Activated naive CD4-positive, alpha-beta T cell treated with anti-CD3 and anti-CD28 coated beads, Interleukin-2, amount 10 ng/mL, durations not matched to agents 7 days and 5 days (primary cell): ENCODE results near the gene QSER1.
A peak's percentile ranks its signal among the peaks of the same experiment; 100 is the strongest.

Experiments
- CTCF ChIA-PET: fragments of 350-600 bp; sonication (Branson Sonifier 250); formaldehyde crosslinking; loops from one replicate; lab custom pipeline; 2021; ENCODE audit warnings: antibody characterized with exemption; lab: Charles Lee
- DNase-seq: peaks from one replicate; pipeline ENCODE4 v3.0.0-alpha.2; 2020
- H3K27ac Mint-ChIP-seq: one replicate; pipeline ENCODE4 v1.8.0; 2021; ENCODE audit warnings: mild to moderate bottlenecking, moderate library complexity, mixed read lengths
- H3K27me3 Mint-ChIP-seq: one replicate; pipeline ENCODE4 v1.8.0; 2021; ENCODE audit warnings: mild to moderate bottlenecking, mixed read lengths
- H3K36me3 Mint-ChIP-seq: one replicate; pipeline ENCODE4 v1.8.0; 2021; ENCODE audit warnings: mixed read lengths
- H3K4me1 Mint-ChIP-seq: one replicate; pipeline ENCODE4 v1.8.0; 2021; ENCODE audit warnings: mixed read lengths
- H3K4me3 Mint-ChIP-seq: one replicate; pipeline ENCODE4 v1.8.0; 2021; ENCODE audit warnings: mild to moderate bottlenecking, moderate library complexity, mixed read lengths
- H3K9me3 Mint-ChIP-seq: one replicate; pipeline ENCODE4 v1.8.0; 2021; ENCODE audit warnings: mixed read lengths

Gene QSER1

DNA sequence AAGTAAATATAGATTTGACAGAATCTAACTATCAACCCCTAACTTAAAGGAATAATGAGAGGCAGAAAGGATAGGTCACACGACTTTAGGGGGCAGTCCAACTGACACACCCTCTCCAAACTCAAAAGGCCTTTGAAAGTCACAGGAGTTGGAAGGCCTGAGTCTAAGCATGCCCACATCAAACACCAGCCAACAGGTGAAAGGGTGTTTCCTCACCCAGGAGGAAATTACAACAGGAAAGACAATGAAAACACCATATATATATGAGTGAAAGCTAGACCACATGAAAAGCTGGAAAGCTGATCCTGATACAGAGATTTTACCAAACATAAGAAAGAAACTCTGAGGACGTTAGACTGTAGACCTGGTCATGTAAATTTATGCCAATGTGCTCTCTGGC lies 112.6 kb downstream of the QSER1 start:
- Mint-ChIP-seq H3K36me3 (no peaks in the 10 kb centered on the region), H3K4me1 (peaks cover 28% of the 10 kb centered on the region), H3K4me3 (no peak overlapping the region), H3K9me3 (no peaks in the 10 kb centered on the region), H3K27ac (peak overlapping the region; percentile 16), H3K27me3 (peaks cover 70% of the 10 kb centered on the region)
- DNase-seq: peak; percentile 53
- CTCF ChIA-PET: no interaction called here

DNA sequence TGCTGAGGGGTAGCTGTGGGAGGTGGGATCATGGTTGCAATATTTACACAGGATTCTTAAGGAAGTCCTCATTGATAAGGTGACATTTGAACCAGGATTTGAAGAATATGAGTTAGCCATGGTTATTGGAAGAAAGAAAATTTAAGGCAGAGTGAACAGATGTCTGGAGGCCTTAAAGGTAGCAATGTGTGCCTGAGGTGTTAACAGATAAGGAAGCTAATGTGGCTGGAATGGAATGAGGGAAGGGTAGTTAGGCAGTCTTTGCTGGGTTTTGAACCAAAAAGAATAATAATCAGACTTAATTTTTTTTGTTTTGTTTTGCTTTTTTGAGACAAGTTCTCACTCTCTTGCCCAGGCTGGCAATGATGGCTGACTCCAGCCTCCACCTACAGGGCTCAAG lies 113.4 kb downstream of the QSER1 start:
- H3K27ac Mint-ChIP-seq: no peak overlapping the region
- peaks cover 31% of the 10 kb centered on the region for H3K4me1 Mint-ChIP-seq
- no peak for DNase-seq
- peaks cover 67% of the 10 kb centered on the region for H3K27me3 Mint-ChIP-seq
- no peaks in the 10 kb centered on the region for H3K9me3 Mint-ChIP-seq
- H3K4me3 Mint-ChIP-seq: no peak overlapping the region
- CTCF ChIA-PET: no interaction called here
- H3K36me3 Mint-ChIP-seq: no peaks in the 10 kb centered on the region

DNA sequence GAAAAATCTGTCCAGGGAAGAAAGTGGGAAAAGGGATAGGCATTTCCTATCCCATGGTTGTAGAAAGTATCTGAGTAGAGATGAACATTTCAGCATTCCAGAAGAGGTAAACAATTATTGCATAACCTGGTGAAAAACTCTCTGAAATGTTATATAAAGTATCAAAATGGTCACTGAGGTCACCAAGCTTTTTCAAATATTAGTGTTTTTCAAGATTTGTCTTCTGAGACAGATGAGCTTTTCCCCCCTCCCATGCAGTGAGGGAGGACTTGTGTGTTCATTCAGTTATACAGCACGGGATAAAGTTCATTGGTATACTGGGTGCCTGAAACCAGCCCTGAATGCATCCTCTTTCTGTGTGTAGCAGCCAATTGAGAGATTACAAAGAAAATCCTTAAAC lies 121.1 kb downstream of the QSER1 start:
- CTCF ChIA-PET: interaction anchor here (1.0 kb wide), 1 partner anchor 52 kb away, joined by 3 read pairs; no protein-coding TSS in a partner anchor
- H3K4me1 Mint-ChIP-seq: peaks cover 36% of the 10 kb centered on the region

DNA sequence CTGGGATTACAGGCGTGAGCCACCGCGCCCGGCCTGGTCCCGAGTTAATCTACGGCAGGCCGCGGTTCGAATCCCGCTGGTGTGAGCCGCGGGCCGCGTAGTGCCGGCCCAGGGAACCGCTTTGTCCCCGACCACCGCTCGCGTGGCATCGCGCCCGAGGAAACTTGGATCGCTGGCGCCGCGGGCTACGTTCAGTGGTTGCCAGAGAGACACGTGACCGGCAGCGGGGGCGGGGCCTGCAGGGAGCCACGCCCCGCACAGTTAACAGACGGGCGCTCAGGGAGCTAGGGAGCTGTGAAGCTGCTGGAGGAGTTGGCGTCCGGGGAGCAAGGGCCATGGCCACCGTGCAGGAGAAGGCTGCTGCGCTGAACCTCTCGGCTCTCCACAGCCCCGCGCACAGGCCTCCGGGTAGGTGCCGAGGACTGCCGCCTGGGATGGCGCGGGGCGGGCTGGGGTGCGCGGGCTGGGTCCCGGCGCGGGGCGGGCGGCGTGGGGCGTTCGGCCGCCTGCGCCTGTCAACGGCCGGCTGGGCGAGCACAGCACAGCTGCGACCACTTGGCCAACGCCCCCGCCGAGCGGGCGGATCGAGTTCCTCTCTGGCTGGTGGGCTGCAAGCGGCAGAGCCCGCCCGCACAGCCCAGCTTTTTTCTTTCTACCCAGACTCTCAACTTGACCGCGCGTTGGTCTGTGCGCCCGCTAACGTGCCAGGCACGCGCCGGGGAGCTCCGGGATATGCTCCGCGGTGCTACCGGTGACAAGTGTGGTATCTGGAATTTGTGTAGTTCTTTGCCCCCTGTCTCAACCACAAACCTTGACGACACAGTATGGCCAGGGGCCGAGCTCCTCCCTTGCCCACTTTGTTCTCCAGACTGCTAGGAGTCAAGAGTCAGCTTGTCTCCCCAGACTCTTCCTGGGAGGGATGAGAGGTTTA lies 123.3 kb downstream of the QSER1 start, which contains the start of gene DEPDC7:
Gene DEPDC7 (plus strand): TSS at position 258 of the 931 bp plus-strand sequence. CDS start 78 bp downstream, at position 336.
- Mint-ChIP-seq H3K4me3 (peak within 1 kb of the TSS; percentile 79), H3K4me1 (peaks cover 32% of the 10 kb centered on the region), H3K27ac (no peak within 1 kb of the TSS), H3K36me3 (peaks cover 3% of the 10 kb centered on the region), H3K9me3 (peaks cover 2% of the 10 kb centered on the region), H3K27me3 (peaks cover 61% of the 10 kb centered on the region)
- CTCF ChIA-PET: interaction anchor here (0.9 to 1.3 kb wide), 2 partner anchors 16 to 50 kb away, joined by 3 read pairs; no protein-coding TSS in a partner anchor
- DNase-seq: peak; percentile 82

More for the DNA sequence above, 121.1 kb downstream of the QSER1 start:
- H3K36me3 Mint-ChIP-seq: peaks cover 3% of the 10 kb centered on the region
- H3K9me3 Mint-ChIP-seq: peaks cover 2% of the 10 kb centered on the region
- peaks cover 68% of the 10 kb centered on the region for H3K27me3 Mint-ChIP-seq
- H3K4me3 Mint-ChIP-seq: no peak overlapping the region
- H3K27ac Mint-ChIP-seq: no peak overlapping the region
- DNase-seq: no peak

DNA sequence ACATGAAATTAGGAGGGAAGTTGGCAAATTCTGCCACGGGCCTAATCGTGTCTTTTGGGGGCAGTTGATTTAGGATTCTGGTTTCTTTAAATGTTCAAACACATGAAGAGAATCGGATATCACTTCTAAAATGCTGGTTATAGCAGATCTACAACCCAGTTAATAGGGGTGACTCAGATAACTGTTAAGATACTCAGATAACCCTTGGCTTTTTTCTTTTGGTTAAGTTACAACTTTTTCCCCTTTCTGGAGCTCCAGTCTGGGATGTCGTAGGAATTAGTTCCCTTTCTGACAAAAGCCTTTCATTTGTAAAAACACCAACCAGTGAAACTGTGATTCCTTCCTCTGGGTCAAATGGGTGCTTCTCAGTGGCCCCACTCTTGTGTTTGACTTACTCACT lies 124.0 kb downstream of the QSER1 start:
- Mint-ChIP-seq H3K36me3 (peaks cover 3% of the 10 kb centered on the region), H3K4me3 (peak overlapping the region; percentile 65), H3K27ac (no peak overlapping the region), H3K27me3 (peaks cover 58% of the 10 kb centered on the region), H3K4me1 (peaks cover 26% of the 10 kb centered on the region), H3K9me3 (peaks cover 2% of the 10 kb centered on the region)
- DNase-seq: no peak
- CTCF ChIA-PET: interaction anchor here (1.3 kb wide), 1 partner anchor 16 kb away, joined by 3 read pairs; no protein-coding TSS in a partner anchor

DNA sequence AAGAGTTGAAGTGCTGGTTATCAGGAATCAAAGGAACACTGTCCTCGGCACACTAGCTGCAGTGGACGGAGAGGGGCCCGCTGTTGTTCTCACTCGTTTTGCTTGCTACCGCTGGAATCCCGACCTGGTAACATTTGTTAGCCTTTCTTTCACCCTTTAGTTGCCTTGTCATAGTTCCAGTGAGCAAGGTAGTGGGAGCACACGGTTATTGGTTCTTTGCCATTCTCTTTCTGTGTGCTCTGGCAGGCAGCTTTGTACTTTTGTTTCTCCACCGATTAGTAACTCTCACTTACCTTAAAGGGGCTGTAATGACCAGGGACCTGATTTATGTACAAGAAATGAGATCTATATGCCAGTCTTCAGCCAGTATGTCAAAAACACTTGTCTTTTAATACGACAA lies 124.9 kb downstream of the QSER1 start:
- Mint-ChIP-seq H3K36me3 (peaks cover 3% of the 10 kb centered on the region), H3K27ac (no peak overlapping the region), H3K4me3 (no peak overlapping the region), H3K27me3 (peaks cover 58% of the 10 kb centered on the region), H3K4me1 (peaks cover 20% of the 10 kb centered on the region), H3K9me3 (peaks cover 2% of the 10 kb centered on the region)
- no peak for DNase-seq
- CTCF ChIA-PET: no interaction called here

DNA sequence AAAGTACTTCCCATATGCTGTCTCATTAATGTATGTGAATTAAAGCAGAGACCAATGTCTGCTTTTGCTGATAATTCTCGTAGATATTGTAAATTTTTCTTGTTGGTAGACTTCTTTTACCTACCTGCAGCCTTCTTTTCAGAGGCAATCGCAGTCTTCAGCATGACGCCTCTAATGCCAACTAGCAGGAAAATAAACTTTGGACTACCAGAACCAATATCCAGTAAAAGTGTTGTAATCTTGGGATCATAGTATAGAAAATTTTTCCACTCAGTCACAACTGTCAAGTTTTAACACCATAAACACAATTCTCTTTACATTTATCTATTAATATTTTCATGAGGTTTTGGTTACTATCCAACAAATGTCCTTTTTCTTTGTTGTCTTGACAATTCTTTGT lies 125.4 kb downstream of the QSER1 start:
- H3K4me3 Mint-ChIP-seq: no peak overlapping the region

DNA sequence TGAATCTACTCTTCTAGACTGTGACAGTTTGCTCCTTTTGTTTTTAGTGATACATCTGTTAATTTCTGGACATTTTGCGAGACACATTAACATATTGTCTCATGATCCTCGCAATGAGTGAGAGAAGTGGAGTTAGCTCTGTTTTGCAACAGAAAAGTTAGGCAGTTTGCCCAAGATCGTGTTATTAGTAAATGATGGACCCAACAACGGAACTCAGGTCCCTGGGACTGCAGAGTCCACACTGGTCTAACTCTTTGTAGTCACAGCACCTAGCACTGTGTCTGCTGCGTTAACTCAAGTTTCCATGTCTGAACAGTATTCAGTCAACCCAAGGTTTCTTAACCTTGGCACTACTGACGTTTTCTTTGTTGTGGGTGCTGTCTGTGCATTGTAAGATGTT lies 126.2 kb downstream of the QSER1 start:
- no peak overlapping the region for H3K4me3 Mint-ChIP-seq
- no peak for DNase-seq
- no peak overlapping the region for H3K27ac Mint-ChIP-seq
- H3K9me3 Mint-ChIP-seq: no peaks in the 10 kb centered on the region
- peaks cover 52% of the 10 kb centered on the region for H3K27me3 Mint-ChIP-seq
- peaks cover 1% of the 10 kb centered on the region for H3K36me3 Mint-ChIP-seq
- peaks cover 14% of the 10 kb centered on the region for H3K4me1 Mint-ChIP-seq
- CTCF ChIA-PET: interaction anchor here (0.7 kb wide), 1 partner anchor 8 kb away, joined by 3 read pairs; no protein-coding TSS in a partner anchor

More for the DNA sequence above, 125.4 kb downstream of the QSER1 start:
- H3K4me1 Mint-ChIP-seq: peaks cover 15% of the 10 kb centered on the region
- H3K36me3 Mint-ChIP-seq: peaks cover 3% of the 10 kb centered on the region
- CTCF ChIA-PET: no interaction called here
- no peak overlapping the region for H3K27ac Mint-ChIP-seq
- H3K27me3 Mint-ChIP-seq: peaks cover 58% of the 10 kb centered on the region
- peaks cover 2% of the 10 kb centered on the region for H3K9me3 Mint-ChIP-seq
- no peak for DNase-seq

DNA sequence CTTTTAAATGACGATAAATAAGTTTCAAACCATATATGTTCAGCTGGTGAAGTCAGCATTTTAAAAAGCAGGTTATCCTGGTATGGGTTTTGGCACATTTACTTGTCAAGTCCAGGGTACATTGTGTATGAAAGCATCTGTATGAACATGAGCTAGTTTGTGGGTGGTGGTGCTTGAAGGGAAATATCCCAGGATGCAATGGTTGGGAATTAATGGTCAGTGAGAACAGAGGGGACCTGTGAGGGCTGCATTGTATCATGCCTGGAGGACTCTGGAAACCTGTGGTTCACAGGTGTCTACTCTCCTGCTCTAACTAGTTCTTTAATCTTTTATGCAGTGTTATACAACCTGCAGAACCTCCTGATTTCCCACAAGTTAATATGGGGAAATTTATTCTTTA lies 128.9 kb downstream of the QSER1 start:
- no peaks in the 10 kb centered on the region for H3K9me3 Mint-ChIP-seq
- peaks cover 39% of the 10 kb centered on the region for H3K27me3 Mint-ChIP-seq
- no peak overlapping the region for H3K27ac Mint-ChIP-seq
- H3K4me3 Mint-ChIP-seq: no peak overlapping the region
- no peak for DNase-seq
- no peaks in the 10 kb centered on the region for H3K36me3 Mint-ChIP-seq
- peaks cover under 1% of the 10 kb centered on the region for H3K4me1 Mint-ChIP-seq
- CTCF ChIA-PET: interaction anchor here (1.8 kb wide), 1 partner anchor 44 kb away, joined by 6 read pairs; no protein-coding TSS in a partner anchor

DNA sequence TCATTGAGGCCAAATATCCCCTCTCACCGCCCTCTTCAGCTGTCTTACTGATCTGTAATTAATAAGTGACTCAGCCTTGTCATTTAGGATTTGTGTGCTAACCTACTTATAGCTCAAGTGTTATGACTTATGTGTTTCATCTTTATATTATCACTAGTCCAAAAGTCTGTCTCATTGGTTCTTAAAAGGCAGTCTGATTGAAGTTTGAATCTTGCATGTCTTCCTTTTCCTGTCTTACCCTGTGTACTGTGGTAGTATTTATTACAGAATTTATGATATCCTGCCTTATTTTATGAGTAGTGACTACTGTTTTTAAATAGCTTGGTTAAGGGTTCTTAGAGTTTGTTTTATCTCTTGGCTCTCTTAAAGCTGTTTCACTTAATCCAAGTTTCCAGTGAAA lies 129.3 kb downstream of the QSER1 start:
- Mint-ChIP-seq H3K4me3 (no peak overlapping the region), H3K9me3 (no peaks in the 10 kb centered on the region), H3K27ac (no peak overlapping the region), H3K27me3 (peaks cover 39% of the 10 kb centered on the region), H3K36me3 (no peaks in the 10 kb centered on the region), H3K4me1 (no peaks in the 10 kb centered on the region)
- DNase-seq: no peak
- CTCF ChIA-PET: interaction anchor here (1.8 kb wide), 1 partner anchor 44 kb away, joined by 6 read pairs; no protein-coding TSS in a partner anchor

DNA sequence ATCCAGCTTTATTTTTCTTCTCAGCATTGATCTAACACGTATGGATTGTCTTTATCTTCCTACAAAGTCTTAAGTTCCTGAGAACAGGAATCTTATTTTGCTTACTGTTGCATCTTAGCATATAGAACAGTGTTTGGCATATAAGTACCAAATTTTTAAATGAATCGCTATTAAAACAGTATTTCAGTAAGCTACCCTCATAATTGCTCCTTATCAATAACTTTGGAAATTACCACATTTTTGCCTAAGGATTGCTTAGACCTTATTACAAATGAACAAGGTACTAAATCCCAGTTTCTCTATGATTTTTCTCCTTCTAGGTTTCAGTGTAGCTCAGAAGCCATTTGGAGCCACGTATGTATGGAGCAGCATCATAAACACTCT lies 132.7 kb downstream of the QSER1 start:
- no peak for DNase-seq
- CTCF ChIA-PET: interaction anchor here (1.1 kb wide), 1 partner anchor 14 kb away, joined by 3 read pairs; the partner anchor contains the start of gene TCP11L1
- Mint-ChIP-seq H3K9me3 (no peaks in the 10 kb centered on the region), H3K4me3 (no peak overlapping the region), H3K36me3 (no peaks in the 10 kb centered on the region), H3K27ac (no peak overlapping the region), H3K4me1 (no peaks in the 10 kb centered on the region), H3K27me3 (peaks cover 21% of the 10 kb centered on the region)

DNA sequence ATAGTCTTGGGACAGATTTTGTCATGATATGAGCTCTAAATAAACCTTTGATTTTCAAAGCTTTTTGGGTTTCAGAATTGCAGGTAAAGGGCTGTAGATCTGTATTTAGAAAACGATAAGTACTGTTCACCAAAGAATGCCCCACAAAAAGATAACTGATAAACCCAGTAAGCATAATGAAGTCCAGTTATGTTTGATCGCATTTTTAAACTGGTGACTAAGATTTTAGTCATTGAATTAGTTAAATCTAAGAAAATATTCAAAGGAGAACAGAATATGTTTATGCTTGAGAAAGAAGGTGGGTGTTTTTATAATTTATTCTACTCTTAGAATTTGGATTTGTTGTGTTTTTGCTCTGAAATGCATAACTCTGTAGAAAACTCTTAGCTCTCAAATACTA lies 134.6 kb downstream of the QSER1 start:
- no peak overlapping the region for H3K4me3 Mint-ChIP-seq
- H3K36me3 Mint-ChIP-seq: no peaks in the 10 kb centered on the region
- H3K27ac Mint-ChIP-seq: no peak overlapping the region
- no peaks in the 10 kb centered on the region for H3K4me1 Mint-ChIP-seq
- no peak for DNase-seq
- CTCF ChIA-PET: interaction anchor here (1.0 kb wide), 1 partner anchor 13 kb away, joined by 3 read pairs; the partner anchor contains the start of gene TCP11L1
- H3K27me3 Mint-ChIP-seq: peaks cover 18% of the 10 kb centered on the region
- H3K9me3 Mint-ChIP-seq: no peaks in the 10 kb centered on the region

DNA sequence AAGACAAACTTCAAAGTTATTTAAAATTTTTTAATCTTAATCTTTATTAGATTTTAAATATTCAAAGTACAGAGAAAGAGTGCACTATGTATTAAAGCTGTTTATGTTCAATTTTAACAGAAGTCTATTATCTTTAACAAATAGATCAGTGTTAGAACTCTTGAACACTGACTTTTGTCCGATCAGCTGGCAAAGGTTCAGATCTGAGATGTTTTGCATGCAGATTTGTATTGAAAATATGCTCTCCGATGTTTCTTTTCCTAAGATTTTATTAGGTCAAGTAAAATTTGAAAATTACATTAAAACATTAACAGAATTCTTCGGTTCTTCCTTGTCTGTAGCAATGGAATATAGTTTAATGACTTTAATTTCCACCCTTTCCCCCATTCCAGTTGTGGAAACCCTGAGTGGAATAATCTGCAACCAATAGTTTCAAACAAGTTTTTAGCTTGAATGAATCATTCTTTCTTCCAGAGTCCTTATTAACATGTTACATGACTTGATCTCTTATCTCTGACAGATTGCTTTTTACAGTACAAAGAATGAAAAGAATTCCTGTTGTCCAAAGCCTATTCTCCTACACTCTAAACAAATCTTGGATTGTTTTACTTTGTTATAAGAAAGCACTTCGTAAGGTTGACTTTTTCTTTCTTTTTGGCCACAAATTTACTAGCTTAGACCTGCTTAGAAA lies 135.4 kb downstream of the QSER1 start:
- Mint-ChIP-seq H3K9me3 (no peaks in the 10 kb centered on the region), H3K27ac (no peak overlapping the region), H3K27me3 (peaks cover 18% of the 10 kb centered on the region), H3K36me3 (no peaks in the 10 kb centered on the region), H3K4me3 (no peak overlapping the region), H3K4me1 (no peaks in the 10 kb centered on the region)
- CTCF ChIA-PET: interaction anchor here (1.0 kb wide), 1 partner anchor 12 kb away, joined by 3 read pairs; the partner anchor contains the start of gene TCP11L1
- no peak for DNase-seq

DNA sequence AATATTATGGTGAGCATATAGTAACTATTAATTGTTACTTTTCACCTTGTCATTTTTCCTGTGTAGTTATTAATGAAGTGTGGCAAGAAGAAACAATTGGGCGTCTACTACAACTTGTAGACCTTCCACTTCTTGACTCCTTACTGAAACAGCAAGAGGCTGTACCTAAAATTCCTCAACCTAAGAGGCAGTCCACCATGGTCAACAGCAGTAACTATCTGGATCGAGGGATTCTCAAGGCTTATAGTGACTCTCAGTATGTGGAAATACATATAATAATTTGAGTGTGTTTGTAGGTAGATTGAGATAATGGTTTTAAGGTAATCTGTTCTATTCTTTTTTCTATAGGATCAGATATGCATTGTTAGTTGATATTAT lies 135.9 kb downstream of the QSER1 start:
- no peak overlapping the region for H3K4me3 Mint-ChIP-seq
- peaks cover 18% of the 10 kb centered on the region for H3K27me3 Mint-ChIP-seq
- H3K4me1 Mint-ChIP-seq: no peaks in the 10 kb centered on the region
- CTCF ChIA-PET: no interaction called here
- H3K36me3 Mint-ChIP-seq: no peaks in the 10 kb centered on the region
- no peak overlapping the region for H3K27ac Mint-ChIP-seq
- H3K9me3 Mint-ChIP-seq: no peaks in the 10 kb centered on the region
- DNase-seq: no peak
